ENCODE data around the gene IARS2.
"Not testable (repeated sequence)": the region's sequence is repeated elsewhere in the genome, so short reads cannot be mapped to it uniquely, and the experiment has no call there.

IARS2 gene

GRCh38 chr1:220113136-220113695 is 19.3 kb downstream of the IARS2 start:
- FAIRE-seq, result no peak

- FAIRE-seq, result no peak
Observed at GRCh38 chr1:220119043-220119512, 25.1 kb downstream of the IARS2 start.

- no peak for FAIRE-seq
Observed at GRCh38 chr1:220121791-220122530, 28.0 kb downstream of the IARS2 start.

GRCh38 chr1:220123066-220123465 is 29.1 kb downstream of the IARS2 start:
- no peak for FAIRE-seq

- no peak for FAIRE-seq
Observed at GRCh38 chr1:220123889-220124288, 30.0 kb downstream of the IARS2 start.

GRCh38 chr1:220124542-220124941 is 30.6 kb downstream of the IARS2 start:
- FAIRE-seq, result no peak

- no peak for FAIRE-seq
Observed at GRCh38 chr1:220127076-220127475, 33.1 kb downstream of the IARS2 start.

- no peak for FAIRE-seq
Observed at GRCh38 chr1:220129479-220130210, 35.7 kb downstream of the IARS2 start.

- no peak for FAIRE-seq
Observed at GRCh38 chr1:220135755-220136154, 41.8 kb downstream of the IARS2 start.

GRCh38 chr1:220137019-220137786 is 43.3 kb downstream of the IARS2 start:
- FAIRE-seq, result no peak

- no peak for FAIRE-seq
Observed at GRCh38 chr1:220139966-220140365, 46.0 kb downstream of the IARS2 start.

GRCh38 chr1:220144051-220144450 is 50.1 kb downstream of the IARS2 start:
- no peak for FAIRE-seq

GRCh38 chr1:220149742-220150141 is 55.8 kb downstream of the IARS2 start:
- FAIRE-seq, result no peak

- FAIRE-seq, result no peak
Observed at GRCh38 chr1:220151454-220151853, 57.5 kb downstream of the IARS2 start.

GRCh38 chr1:220153147-220153546 is 59.2 kb downstream of the IARS2 start:
- FAIRE-seq, result no peak

- no peak for FAIRE-seq
Observed at GRCh38 chr1:220156620-220157146, 62.8 kb downstream of the IARS2 start.

GRCh38 chr1:220157738-220158137 is 63.8 kb downstream of the IARS2 start:
- no peak for FAIRE-seq

GRCh38 chr1:220158530-220158929 is 64.6 kb downstream of the IARS2 start:
- FAIRE-seq, result not testable (repeated sequence)

GRCh38 chr1:220159041-220159440 is 65.1 kb downstream of the IARS2 start:
- FAIRE-seq, result no peak

GRCh38 chr1:220160027-220160426 is 66.1 kb downstream of the IARS2 start:
- no peak for FAIRE-seq

- no peak for FAIRE-seq
Observed at GRCh38 chr1:220164116-220164515, 70.2 kb downstream of the IARS2 start.

- FAIRE-seq, result no peak
Observed at GRCh38 chr1:220164517-220164916, 70.6 kb downstream of the IARS2 start.

GRCh38 chr1:220166853-220167252 is 72.9 kb downstream of the IARS2 start:
- FAIRE-seq, result no peak
